Measurements from ENCODE around the gene BANP. TPM values are rescaled to one million over a fixed set of nuclear protein-coding genes. Genes with fewer than 3 reads are reported as not detected.

Gene BANP
- total and polyA plus RNA-seq, 3 donors from 2014 or later: 25.3 to 60.2 (median 55.9) TPM

GRCh38 chr16:88057656-88058055 lies 106.4 kb downstream of the BANP start:
- no peaks in the 10 kb centered on the region for H3K36me3 ChIP-seq (ENCODE audit: low read depth, missing control alignments)
- H3K4me3 ChIP-seq: no peak overlapping the region
- no peak overlapping the region for H3K27ac ChIP-seq
- 95 to 97% methylated on average over 16 to 26 of the region's 26 CpGs for WGBS, 2 donors
- H3K4me1 ChIP-seq: no peaks in the 10 kb centered on the region
- TF ChIP-seq POLR2A (IDR thresholded peaks at IDR 0.05) (no peak), CTCF (IDR thresholded peaks at IDR 0.05) (no peak)
- no peaks in the 10 kb centered on the region for H3K9me3 ChIP-seq
- intact Hi-C loops (cut with DNase I; ENCODE audit: low total_unique reads): no loop called here
- no peak for DNase-seq
- no peaks in the 10 kb centered on the region for H3K27me3 ChIP-seq

GRCh38 chr16:88058136-88058535 lies 106.9 kb downstream of the BANP start:
- no peak overlapping the region for H3K27ac ChIP-seq
- no peaks in the 10 kb centered on the region for H3K9me3 ChIP-seq
- WGBS, 2 donors: 83 to 87% methylated on average over 13 to 14 of the region's 14 CpGs
- no peak overlapping the region for H3K4me3 ChIP-seq
- no peak for TF ChIP-seq CTCF (IDR thresholded peaks at IDR 0.05)
- TF ChIP-seq POLR2A (IDR thresholded peaks at IDR 0.05): no peak
- H3K27me3 ChIP-seq: no peaks in the 10 kb centered on the region
- no peaks in the 10 kb centered on the region for H3K36me3 ChIP-seq (ENCODE audit: low read depth, missing control alignments)
- H3K4me1 ChIP-seq: peaks cover 3% of the 10 kb centered on the region
- intact Hi-C loops (cut with DNase I; ENCODE audit: low total_unique reads): no loop called here
- DNase-seq: no peak

GRCh38 chr16:88058817-88059216 lies 107.6 kb downstream of the BANP start:
- Histone ChIP-seq H3K27ac (no peak overlapping the region), H3K9me3 (no peaks in the 10 kb centered on the region), H3K4me3 (no peak overlapping the region), H3K27me3 (no peaks in the 10 kb centered on the region), H3K4me1 (peaks cover 4% of the 10 kb centered on the region), H3K36me3 (ENCODE audit: low read depth, missing control alignments) (no peaks in the 10 kb centered on the region)
- no peak for DNase-seq
- TF ChIP-seq POLR2A (IDR thresholded peaks at IDR 0.05) (no peak), CTCF (IDR thresholded peaks at IDR 0.05) (no peak)
- intact Hi-C loops (cut with DNase I; ENCODE audit: low total_unique reads): no loop called here
- WGBS, 2 donors: 97 to 98% methylated on average over 6 to 12 of the region's 12 CpGs

- intact Hi-C loops (cut with DNase I; ENCODE audit: low total_unique reads): no loop called here
- Histone ChIP-seq H3K27me3 (no peaks in the 10 kb centered on the region), H3K9me3 (no peaks in the 10 kb centered on the region), H3K4me3 (no peak overlapping the region), H3K4me1 (peaks cover 4% of the 10 kb centered on the region), H3K27ac (no peak overlapping the region), H3K36me3 (ENCODE audit: low read depth, missing control alignments) (no peaks in the 10 kb centered on the region)
- 97 to 100% methylated on average over 11 to 27 of the region's 27 CpGs for WGBS, 2 donors
- DNase-seq: no peak
- TF ChIP-seq CTCF (IDR thresholded peaks at IDR 0.05): no peak
- no peak for TF ChIP-seq POLR2A (IDR thresholded peaks at IDR 0.05)
Observed at GRCh38 chr16:88059701-88060386, 108.6 kb downstream of the BANP start.
